HEK293 (cell line): ENCODE data around the gene DOCK1.

ENCODE experiments used
- CTCF ChIA-PET: fragments of 350-600 bp; formaldehyde crosslinking; extraction: SDS; loops from one replicate; lab custom pipeline; 2021; ENCODE audit warnings: antibody characterized with exemption; lab: Yijun Ruan, JAX
- POLR2A ChIA-PET: fragments of 300-600 bp; formaldehyde crosslinking; extraction: SDS; loops from one replicate; lab custom pipeline; 2020; ENCODE audit warnings: antibody characterized with exemption, inconsistent platforms; lab: Yijun Ruan, JAX
- H3K27ac ChIP-seq: fragments of 200-500 bp; sonication (Bioruptor generic); 2 replicates; pipeline ENCODE4 v1.5.1; 2014; ENCODE audit warnings: low read depth, low read length, control low read depth, inconsistent platforms; ENCODE audit errors: extremely low read depth
- H3K36me3 ChIP-seq, 2 experiments: fragments of 200-500 bp in 1 of 2; sonication (Bioruptor generic) in 1 of 2; 1 replicate in 1 of 2; 2 replicates in 1 of 2; pipeline ENCODE4 v1.5.1; 2014 to 2017; ENCODE audit warnings: inconsistent platforms in 2 of 2, low read length in 2 of 2; ENCODE audit not compliant: control insufficient read depth in 2 of 2, insufficient read depth in 1 of 2
- H3K4me1 ChIP-seq: fragments of 200-500 bp; sonication (Bioruptor generic); 2 replicates; pipeline ENCODE4 v1.5.1; 2014; ENCODE audit warnings: mild to moderate bottlenecking, low read length, inconsistent platforms; ENCODE audit not compliant: control insufficient read depth, insufficient read depth
- H3K4me3 ChIP-seq: 2 replicates; pipeline ENCODE4 v1.5.1; 2011; ENCODE audit warnings: low read depth, mild to moderate bottlenecking, control low read depth, low read length, moderate library complexity
- H3K9me3 ChIP-seq: fragments of 200-500 bp; sonication (Bioruptor generic); 2 replicates; pipeline ENCODE4 v1.5.1; 2014; ENCODE audit warnings: low read depth, low read length, inconsistent platforms; ENCODE audit not compliant: control insufficient read depth, insufficient read depth
- GLI4 ChIP-seq: fragments of 450-650 bp; formaldehyde crosslinking; IDR thresholded peaks from 2 replicates; pipeline ENCODE4 v1.5.1; 2016; ENCODE audit warnings: missing biosample characterization, missing genetic modification characterization
- IKZF3 ChIP-seq: fragments of 450-650 bp; IDR thresholded peaks from 2 replicates; pipeline ENCODE4 v1.5.0; 2018; ENCODE audit warnings: missing biosample characterization, mild to moderate bottlenecking, missing genetic modification characterization, moderate library complexity
- KLF16 ChIP-seq: fragments of 450-650 bp; formaldehyde crosslinking; IDR thresholded peaks from 2 replicates; pipeline ENCODE4 v1.5.1; 2017; ENCODE audit warnings: missing biosample characterization, missing genetic modification characterization
- MZF1 ChIP-seq: fragments of 450-650 bp; formaldehyde crosslinking; IDR thresholded peaks from 2 replicates; pipeline ENCODE4 v1.5.1; 2017; ENCODE audit warnings: missing biosample characterization, missing genetic modification characterization, borderline replicate concordance
- ZBTB1 ChIP-seq: fragments of 450-650 bp; formaldehyde crosslinking; IDR thresholded peaks from 2 replicates; pipeline ENCODE4 v1.5.1; 2016; ENCODE audit warnings: missing biosample characterization, missing genetic modification characterization
- ZBTB17 ChIP-seq: fragments of 450-650 bp; formaldehyde crosslinking; IDR thresholded peaks from 2 replicates; pipeline ENCODE4 v1.5.1; 2016; ENCODE audit warnings: missing biosample characterization, missing genetic modification characterization
- ZIC2 ChIP-seq: fragments of 450-650 bp; formaldehyde crosslinking; IDR thresholded peaks from 2 replicates; pipeline ENCODE4 v1.5.1; 2016; ENCODE audit warnings: missing biosample characterization, missing genetic modification characterization
- ZNF112 ChIP-seq: fragments of 450-650 bp; formaldehyde crosslinking; IDR thresholded peaks from 2 replicates; pipeline ENCODE4 v1.5.0; 2017; ENCODE audit warnings: missing biosample characterization, missing genetic modification characterization
- ZNF132 ChIP-seq: fragments of 450-650 bp; formaldehyde crosslinking; IDR thresholded peaks from 2 replicates; pipeline ENCODE4 v1.5.1; 2017; ENCODE audit warnings: missing biosample characterization, missing genetic modification characterization, borderline replicate concordance
- ZNF16 ChIP-seq: fragments of 450-650 bp; formaldehyde crosslinking; IDR thresholded peaks from 2 replicates; pipeline ENCODE4 v1.5.1; 2016; ENCODE audit warnings: low read depth, missing biosample characterization, missing genetic modification characterization
- ZNF335 ChIP-seq: fragments of 450-650 bp; formaldehyde crosslinking; conservative IDR thresholded peaks from 2 replicates; pipeline ENCODE4 v1.5.1; 2016; ENCODE audit warnings: missing biosample characterization, missing genetic modification characterization
- ZNF366 ChIP-seq: fragments of 450-650 bp; formaldehyde crosslinking; conservative IDR thresholded peaks from 2 replicates; pipeline ENCODE4 v1.5.1; 2016; ENCODE audit warnings: missing biosample characterization, missing genetic modification characterization
- ZNF433 ChIP-seq: fragments of 450-650 bp; formaldehyde crosslinking; IDR thresholded peaks from 2 replicates; pipeline ENCODE4 v1.5.1; 2016; ENCODE audit warnings: missing biosample characterization, missing genetic modification characterization, low read depth
- ZNF560 ChIP-seq: fragments of 450-650 bp; formaldehyde crosslinking; IDR thresholded peaks from 2 replicates; pipeline ENCODE4 v1.5.1; 2017; ENCODE audit warnings: missing biosample characterization, missing genetic modification characterization, borderline replicate concordance
- ZNF704 ChIP-seq: fragments of 450-650 bp; formaldehyde crosslinking; IDR thresholded peaks from 2 replicates; pipeline ENCODE4 v1.5.1; 2016; ENCODE audit warnings: missing biosample characterization, missing genetic modification characterization
- ZNF777 ChIP-seq: fragments of 450-650 bp; formaldehyde crosslinking; IDR thresholded peaks from 2 replicates; pipeline ENCODE4 v1.5.1; 2017; ENCODE audit warnings: missing biosample characterization, missing genetic modification characterization, borderline replicate concordance
- ZNF785 ChIP-seq: fragments of 450-650 bp; formaldehyde crosslinking; IDR thresholded peaks from 2 replicates; pipeline ENCODE4 v1.5.1; 2016; ENCODE audit warnings: missing biosample characterization, missing genetic modification characterization
- TF ChIP-seq, protein P1 (sequence below): fragments of 450-650 bp; formaldehyde crosslinking; IDR thresholded peaks from 2 replicates; pipeline ENCODE4 v1.5.1; 2016; ENCODE audit warnings: missing biosample characterization, missing genetic modification characterization
- TF ChIP-seq, protein P2 (sequence below): fragments of 450-650 bp; formaldehyde crosslinking; conservative IDR thresholded peaks from 2 replicates; pipeline ENCODE4 v1.5.1; 2016; ENCODE audit warnings: low read depth, missing biosample characterization, missing genetic modification characterization
- TF ChIP-seq, protein P3 (sequence below): fragments of 450-650 bp; formaldehyde crosslinking; IDR thresholded peaks from 2 replicates; pipeline ENCODE4 v1.5.1; 2016; ENCODE audit warnings: missing biosample characterization, missing genetic modification characterization

DOCK1 gene

DNA sequence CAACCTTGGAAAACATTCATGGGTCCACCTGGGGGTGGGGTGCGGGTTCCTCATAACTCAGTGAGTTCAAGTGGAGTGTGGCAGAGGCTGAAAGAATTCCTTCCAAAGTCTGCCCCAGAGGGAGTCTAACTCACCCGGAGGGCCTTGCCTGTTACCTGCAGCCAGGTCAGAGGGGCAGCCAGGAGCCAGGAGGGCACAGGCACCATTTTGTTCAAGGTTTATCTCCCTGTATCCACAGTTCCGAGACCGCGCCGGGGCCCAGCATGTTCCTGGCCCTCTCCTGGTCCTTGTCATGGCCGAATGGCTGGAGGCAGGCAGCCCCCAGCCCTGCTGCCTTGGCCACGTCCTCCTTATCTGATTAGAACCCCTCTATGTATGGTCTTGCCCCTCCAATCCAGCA, 11.4 kb upstream of the DOCK1 start (continued):
- TF ChIP-seq ZNF433 (tag by site-specific recombination): no peak
- no peak for TF ChIP-seq ZNF16 (tag by site-specific recombination)
- no peak for TF ChIP-seq ZNF704
- no peak for TF ChIP-seq ZNF112 (tag by site-specific recombination)

- POLR2A ChIA-PET: no interaction called here
- TF ChIP-seq GLI4 (tag by site-specific recombination) (no peak), IKZF3 (tag by site-specific recombination) (no peak), KLF16 (tag by site-specific recombination) (no peak), ZNF335 (tag by site-specific recombination) (no peak), ZNF366 (tag by site-specific recombination) (no peak), ZIC2 (tag by site-specific recombination) (no peak), ZNF112 (tag by site-specific recombination) (no peak), ZBTB17 (tag by site-specific recombination) (no peak), ZNF560 (tag by site-specific recombination) (no peak), ZNF132 (tag by site-specific recombination) (no peak), ZBTB1 (no peak), ZNF785 (tag by site-specific recombination) (no peak), ZNF777 (tag by site-specific recombination) (no peak)
- TF ChIP-seq, protein P1, sequence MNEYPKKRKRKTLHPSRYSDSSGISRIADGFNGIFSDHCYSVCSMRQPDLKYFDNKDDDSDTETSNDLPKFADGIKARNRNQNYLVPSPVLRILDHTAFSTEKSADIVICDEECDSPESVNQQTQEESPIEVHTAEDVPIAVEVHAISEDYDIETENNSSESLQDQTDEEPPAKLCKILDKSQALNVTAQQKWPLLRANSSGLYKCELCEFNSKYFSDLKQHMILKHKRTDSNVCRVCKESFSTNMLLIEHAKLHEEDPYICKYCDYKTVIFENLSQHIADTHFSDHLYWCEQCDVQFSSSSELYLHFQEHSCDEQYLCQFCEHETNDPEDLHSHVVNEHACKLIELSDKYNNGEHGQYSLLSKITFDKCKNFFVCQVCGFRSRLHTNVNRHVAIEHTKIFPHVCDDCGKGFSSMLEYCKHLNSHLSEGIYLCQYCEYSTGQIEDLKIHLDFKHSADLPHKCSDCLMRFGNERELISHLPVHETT (tag by site-specific recombination): no peak
- TF ChIP-seq, protein P2, sequence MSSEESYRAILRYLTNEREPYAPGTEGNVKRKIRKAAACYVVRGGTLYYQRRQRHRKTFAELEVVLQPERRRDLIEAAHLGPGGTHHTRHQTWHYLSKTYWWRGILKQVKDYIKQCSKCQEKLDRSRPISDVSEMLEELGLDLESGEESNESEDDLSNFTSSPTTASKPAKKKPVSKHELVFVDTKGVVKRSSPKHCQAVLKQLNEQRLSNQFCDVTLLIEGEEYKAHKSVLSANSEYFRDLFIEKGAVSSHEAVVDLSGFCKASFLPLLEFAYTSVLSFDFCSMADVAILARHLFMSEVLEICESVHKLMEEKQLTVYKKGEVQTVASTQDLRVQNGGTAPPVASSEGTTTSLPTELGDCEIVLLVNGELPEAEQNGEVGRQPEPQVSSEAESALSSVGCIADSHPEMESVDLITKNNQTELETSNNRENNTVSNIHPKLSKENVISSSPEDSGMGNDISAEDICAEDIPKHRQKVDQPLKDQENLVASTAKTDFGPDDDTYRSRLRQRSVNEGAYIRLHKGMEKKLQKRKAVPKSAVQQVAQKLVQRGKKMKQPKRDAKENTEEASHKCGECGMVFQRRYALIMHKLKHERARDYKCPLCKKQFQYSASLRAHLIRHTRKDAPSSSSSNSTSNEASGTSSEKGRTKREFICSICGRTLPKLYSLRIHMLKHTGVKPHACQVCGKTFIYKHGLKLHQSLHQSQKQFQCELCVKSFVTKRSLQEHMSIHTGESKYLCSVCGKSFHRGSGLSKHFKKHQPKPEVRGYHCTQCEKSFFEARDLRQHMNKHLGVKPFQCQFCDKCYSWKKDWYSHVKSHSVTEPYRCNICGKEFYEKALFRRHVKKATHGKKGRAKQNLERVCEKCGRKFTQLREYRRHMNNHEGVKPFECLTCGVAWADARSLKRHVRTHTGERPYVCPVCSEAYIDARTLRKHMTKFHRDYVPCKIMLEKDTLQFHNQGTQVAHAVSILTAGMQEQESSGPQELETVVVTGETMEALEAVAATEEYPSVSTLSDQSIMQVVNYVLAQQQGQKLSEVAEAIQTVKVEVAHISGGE: no peak
- H3K27ac ChIP-seq: no peak overlapping the region
Measured at GRCh38 chr10:126895214-126895781, 9.9 kb upstream of the DOCK1 start.

GRCh38 chr10:126898460-126898859, 6.8 kb upstream of the DOCK1 start:
- no peak for TF ChIP-seq ZNF433 (tag by site-specific recombination)
- TF ChIP-seq, protein P3, sequence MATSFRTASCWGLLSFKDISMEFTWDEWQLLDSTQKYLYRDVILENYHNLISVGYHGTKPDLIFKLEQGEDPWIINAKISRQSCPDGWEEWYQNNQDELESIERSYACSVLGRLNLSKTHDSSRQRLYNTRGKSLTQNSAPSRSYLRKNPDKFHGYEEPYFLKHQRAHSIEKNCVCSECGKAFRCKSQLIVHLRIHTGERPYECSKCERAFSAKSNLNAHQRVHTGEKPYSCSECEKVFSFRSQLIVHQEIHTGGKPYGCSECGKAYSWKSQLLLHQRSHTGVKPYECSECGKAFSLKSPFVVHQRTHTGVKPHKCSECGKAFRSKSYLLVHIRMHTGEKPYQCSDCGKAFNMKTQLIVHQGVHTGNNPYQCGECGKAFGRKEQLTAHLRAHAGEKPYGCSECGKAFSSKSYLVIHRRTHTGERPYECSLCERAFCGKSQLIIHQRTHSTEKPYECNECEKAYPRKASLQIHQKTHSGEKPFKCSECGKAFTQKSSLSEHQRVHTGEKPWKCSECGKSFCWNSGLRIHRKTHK (tag by site-specific recombination): peak; percentile 98
- TF ChIP-seq MZF1: no peak
- TF ChIP-seq, all 188 proteins: peak for 1
- Histone ChIP-seq H3K27ac (no peak overlapping the region), H3K36me3 (peaks cover 0 to 4% of the 10 kb centered on the region in 2 experiments; a peak in 1 of 3 replicates), H3K4me3 (no peak overlapping the region), H3K4me1 (no peaks in the 10 kb centered on the region), H3K9me3 (no peaks in the 10 kb centered on the region)
- POLR2A ChIA-PET: no interaction called here
- CTCF ChIA-PET: no interaction called here

More at GRCh38 chr10:126895214-126895781, 9.9 kb upstream of the DOCK1 start:
- Histone ChIP-seq H3K9me3 (no peaks in the 10 kb centered on the region), H3K4me3 (no peak overlapping the region), H3K36me3 (no peaks in the 10 kb centered on the region), H3K4me1 (no peaks in the 10 kb centered on the region)
- CTCF ChIA-PET: no interaction called here
